Stimulated activated CD8-positive, alpha-beta memory T cell treated with anti-CD3 and anti-CD28 coated beads, Interleukin-12 subunit alpha, Interleukin-12 subunit beta, amount 100 ng/mL, for 24 hours (primary cell): ENCODE data around the gene ABR.
A peak's percentile ranks its signal among the peaks of the same experiment; 100 is the strongest.
"Not testable (repeated sequence)": the region's sequence is repeated elsewhere in the genome, so short reads cannot be mapped to it uniquely, and the experiment has no call there.

Experiments
- DNase-seq: peaks from one replicate; pipeline ENCODE4 v3.0.0-alpha.2; 2020; ENCODE audit errors: extremely low read depth

Gene ABR

GRCh38 chr17:1201132-1201702 is 21.4 kb upstream of the ABR start:
- DNase-seq: no peak

- DNase-seq: not testable (repeated sequence)
Measured at GRCh38 chr17:1199271-1199743, 19.5 kb upstream of the ABR start.

GRCh38 chr17:1197781-1198490 is 18.2 kb upstream of the ABR start:
- peak; percentile 23 for DNase-seq

GRCh38 chr17:1197379-1197778 is 17.6 kb upstream of the ABR start:
- DNase-seq: no peak

GRCh38 chr17:1196946-1197345 is 17.2 kb upstream of the ABR start:
- no peak for DNase-seq

- DNase-seq: no peak
Measured at GRCh38 chr17:1192911-1193699, 13.3 kb upstream of the ABR start.

DNA sequence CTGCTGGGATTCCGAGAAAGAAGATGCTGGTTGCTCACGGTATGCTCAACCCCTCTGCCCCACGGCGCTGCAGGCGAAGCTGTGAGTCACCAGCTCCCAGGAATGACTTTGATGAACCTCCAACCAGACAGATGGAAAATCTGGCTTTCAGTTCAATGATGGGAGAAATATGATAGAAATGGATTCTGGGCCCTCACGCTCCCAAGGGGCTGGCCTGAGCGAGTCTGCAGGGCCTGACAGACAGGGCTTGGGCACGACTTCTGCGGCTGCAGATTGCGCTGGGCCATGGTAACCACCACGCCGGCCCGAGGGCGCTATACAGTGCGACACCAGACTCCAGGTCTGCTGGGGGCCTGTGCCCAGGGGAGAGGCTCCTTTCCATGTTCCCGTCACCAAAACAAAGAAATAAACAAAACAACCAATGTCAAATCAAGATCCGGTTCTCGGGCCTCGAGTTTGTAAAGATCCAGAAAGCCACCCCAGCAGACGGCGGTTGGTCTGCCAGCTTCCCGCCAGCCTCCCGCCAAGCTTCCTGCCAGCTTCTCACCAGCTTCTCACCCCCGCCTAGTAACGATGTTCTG is 11.1 kb upstream of the ABR start:
- no peak for DNase-seq

- no peak for DNase-seq
Measured at GRCh38 chr17:1188812-1189504, 9.2 kb upstream of the ABR start.

DNA sequence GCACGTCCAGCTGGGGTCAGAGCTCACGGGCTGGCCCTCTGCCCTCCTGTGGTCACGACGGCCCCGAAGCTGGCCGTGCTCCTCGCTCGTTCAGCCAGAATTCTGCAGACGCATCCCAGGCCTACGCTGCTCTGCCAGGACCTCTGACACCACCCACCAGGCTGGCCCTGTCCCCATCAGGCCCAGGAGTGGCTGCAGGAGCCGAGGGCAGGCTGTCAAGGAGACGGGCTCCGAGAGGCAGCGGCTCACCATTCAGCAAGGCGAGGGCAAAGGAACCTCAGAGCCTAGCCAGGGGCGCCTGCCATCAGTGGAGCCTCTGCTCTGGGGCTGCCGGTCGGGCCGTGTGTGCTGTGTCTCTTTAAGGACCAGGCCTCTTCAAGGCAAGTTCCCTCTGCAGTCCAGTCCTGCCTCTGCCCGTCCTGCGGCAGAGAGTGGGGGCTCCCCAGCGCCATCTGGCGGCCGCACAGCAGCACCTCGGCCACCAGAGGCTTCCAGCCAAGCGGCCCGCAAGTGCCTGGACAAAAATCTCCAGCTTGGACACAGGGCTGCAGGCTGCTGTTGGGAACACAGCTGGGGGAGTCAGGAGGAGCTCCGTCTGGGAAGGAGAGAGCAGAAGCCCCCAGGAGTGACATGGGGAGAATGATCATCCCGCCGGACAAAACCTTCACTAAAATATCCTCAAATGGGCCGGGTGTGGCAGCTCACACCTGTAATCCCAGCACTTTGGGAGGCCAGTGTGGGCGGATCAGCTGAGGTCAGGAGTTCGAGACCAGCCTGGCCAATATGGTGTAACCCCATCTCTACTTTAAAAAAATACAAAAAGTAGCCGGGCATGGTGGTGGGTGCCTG is 7.4 kb upstream of the ABR start:
- peak; percentile 37 for DNase-seq

DNA sequence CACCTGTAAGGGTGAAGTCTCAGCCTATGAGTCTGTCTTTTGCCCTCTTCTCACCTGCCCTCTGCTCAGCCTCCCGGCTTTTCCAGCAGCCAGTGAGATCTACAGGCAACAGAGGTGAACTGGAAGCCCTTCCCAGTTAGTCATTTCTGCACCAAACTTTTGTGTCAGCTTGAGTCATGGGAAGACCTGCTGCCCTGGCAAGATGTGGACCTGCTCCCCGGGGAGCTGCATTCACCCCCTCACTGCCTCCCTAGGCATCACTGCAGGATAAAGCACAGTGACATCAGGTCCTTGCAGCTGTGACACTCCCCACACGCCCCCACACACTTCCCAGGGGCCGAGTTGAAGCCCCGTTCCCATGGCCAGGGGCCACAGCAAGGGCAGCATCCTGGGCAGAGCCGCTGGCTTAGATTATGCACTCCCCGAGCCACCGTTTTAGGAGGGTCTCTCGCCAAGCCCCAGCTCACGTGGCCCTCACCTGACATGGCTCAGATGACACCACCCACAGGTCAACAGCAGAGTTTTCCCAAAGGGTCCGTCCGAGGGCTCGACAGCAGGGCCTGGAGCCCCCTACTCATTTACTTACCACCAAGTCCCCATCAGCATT is 6.5 kb upstream of the ABR start:
- no peak for DNase-seq

- no peak for DNase-seq
Measured at GRCh38 chr17:1183171-1183873, 3.5 kb upstream of the ABR start.

GRCh38 chr17:1182811-1183170 is 3.0 kb upstream of the ABR start:
- DNase-seq: no peak

DNA sequence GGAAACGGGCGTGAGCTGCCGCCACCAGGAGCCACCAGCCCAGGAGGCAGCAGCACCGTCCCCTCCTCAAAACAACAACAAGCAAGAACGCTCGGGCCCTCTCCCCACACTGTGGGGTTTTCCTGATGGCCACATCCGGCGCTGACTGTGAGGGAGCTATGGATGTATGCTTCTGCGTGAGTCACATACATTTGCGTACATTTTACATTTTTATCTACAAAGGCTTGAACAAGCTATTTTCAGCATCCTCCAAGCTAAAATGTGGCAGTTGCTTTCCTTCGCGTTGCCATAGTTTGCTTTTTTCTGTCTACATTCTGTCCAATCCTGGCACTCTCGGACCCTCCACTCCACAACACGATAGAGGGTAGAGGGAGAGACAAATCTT is 2.0 kb upstream of the ABR start:
- no peak for DNase-seq

DNA sequence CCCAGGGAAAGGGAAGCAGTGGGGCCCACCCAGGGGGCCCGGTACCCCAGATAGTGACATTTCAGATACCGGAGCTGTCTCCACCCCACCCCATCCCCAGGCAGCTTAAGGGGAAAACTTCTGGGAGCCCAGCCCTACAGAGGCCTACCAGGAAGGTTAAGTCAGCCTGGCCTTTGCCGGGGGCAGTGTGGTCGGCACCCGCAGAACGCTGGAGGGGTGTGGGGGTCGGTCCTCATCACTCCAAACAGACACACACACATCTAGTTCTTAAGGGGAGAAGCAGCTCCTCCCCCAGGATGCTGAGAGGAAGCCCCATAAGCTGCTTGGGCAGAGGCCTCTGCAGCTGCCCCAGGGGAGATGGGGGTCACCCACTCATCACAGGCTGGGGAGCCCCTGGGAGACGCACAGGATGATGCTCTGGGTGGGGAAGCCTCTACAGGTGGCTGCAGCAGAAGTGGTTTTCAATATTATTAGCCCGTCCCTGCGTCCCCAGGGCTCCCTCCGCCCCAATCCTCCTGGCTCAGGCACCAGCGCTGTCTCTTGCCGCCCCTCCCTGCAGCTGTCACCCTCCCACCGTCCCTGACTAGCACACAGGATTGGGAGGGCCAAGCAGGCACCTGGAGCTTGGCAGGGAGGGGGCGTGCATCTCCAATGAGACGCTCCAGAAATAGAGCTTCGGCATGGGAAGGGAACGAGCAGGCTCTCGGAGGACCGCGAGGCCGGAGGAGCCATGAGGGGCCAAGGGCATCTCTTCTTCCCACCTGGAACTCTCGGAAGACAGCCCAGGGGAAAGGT is 1.4 kb upstream of the ABR start:
- DNase-seq: no peak

- no peak for DNase-seq
Measured at GRCh38 chr17:1179112-1179817, 516 bp downstream of the ABR start.

DNA sequence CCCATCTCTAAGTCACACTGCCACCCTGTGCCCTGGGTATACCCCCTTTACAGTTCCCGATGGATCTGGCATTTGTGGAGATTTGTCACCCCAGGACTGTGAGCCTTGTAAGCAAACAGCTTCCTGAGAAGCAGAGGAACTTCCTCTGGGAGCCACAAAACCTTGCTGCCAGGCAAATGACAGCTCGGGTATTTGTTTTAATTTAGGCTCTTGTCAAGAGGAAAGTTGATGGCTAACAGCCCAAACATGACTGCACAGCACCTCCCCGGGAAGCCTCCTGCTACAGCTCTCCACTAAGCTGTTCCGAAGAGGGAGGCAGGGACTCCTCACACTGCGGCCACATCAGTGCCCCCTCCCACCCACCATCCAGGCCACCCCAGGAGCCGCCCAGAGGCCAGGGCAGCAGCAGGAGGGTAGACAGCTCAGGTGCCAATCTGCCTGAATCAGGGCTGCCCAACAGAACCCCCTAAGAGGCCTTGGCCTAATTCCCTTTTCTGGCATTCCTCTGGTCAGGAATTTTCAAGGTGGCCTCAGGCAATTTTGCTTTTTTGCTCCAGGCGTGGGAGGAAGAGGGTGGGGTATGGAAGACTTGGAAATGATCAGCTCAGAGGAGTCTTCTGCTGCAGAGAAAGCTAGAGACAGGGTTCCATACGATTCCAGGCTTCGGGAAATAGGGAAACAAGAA is 2.6 kb downstream of the ABR start:
- DNase-seq: no peak

DNA sequence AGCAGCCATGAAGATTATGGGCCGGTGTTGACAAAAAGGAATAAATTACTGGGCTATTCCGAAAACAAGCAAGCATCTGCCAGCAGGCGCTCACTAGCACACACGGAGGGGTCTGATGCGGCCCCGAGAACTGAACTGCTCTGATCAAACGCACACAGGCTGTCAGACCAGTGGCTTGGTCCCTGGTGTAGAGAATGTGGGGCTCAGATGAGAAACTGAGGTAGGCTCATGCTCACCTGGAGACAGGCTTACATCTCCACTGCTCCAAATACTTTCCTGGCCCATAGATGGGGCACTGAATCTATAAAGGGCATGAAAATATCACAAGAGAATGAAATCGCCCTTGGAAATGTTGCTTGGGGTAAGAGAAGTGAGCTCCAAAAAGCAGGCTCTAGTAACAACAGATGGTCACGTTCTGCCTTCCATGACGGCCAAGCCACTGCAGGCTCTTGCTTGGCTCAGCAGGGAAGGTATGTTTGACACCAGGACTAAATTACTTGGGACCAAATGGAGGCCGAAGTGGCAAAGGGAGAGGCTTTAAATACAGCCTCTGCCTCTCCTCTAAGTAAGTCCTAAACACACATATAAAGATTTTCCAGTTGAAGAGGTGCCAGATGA is 5.4 kb downstream of the ABR start:
- DNase-seq: no peak
